ENCODE data around the gene PERP.

PERP gene

GRCh38 chr6:138107752-138108592 lies 753 bp upstream of the PERP start:
- intact Hi-C loops (cut with DNase I): no loop called here
- peak in 7 of 42 donors; percentile 12 to 42 (median 23) for DNase-seq

- intact Hi-C loops (cut with DNase I): no loop called here
- DNase-seq: no peak
Observed at GRCh38 chr6:138106665-138107077, 548 bp downstream of the PERP start.

GRCh38 chr6:138105880-138106664 lies 1.1 kb downstream of the PERP start:
- peak in 1 of 42 donors; percentile 31 for DNase-seq
- intact Hi-C loops (cut with DNase I): no loop called here

GRCh38 chr6:138105446-138105845 lies 1.8 kb downstream of the PERP start:
- intact Hi-C loops (cut with DNase I): no loop called here
- no peak for DNase-seq

- DNase-seq: no peak
- intact Hi-C loops (cut with DNase I): no loop called here
Observed at GRCh38 chr6:138104618-138105213, 2.5 kb downstream of the PERP start.

GRCh38 chr6:138103871-138104270 lies 3.3 kb downstream of the PERP start:
- DNase-seq: no peak
- intact Hi-C loops (cut with DNase I): no loop called here

- DNase-seq: no peak
- intact Hi-C loops (cut with DNase I): no loop called here
Observed at GRCh38 chr6:138101946-138102731, 5.1 kb downstream of the PERP start.

GRCh38 chr6:138099832-138100231 lies 7.4 kb downstream of the PERP start:
- DNase-seq: peak in 1 of 42 donors; percentile 22
- intact Hi-C loops (cut with DNase I): no loop called here

GRCh38 chr6:138098306-138098705 lies 8.9 kb downstream of the PERP start:
- intact Hi-C loops (cut with DNase I): no loop called here
- no peak for DNase-seq

GRCh38 chr6:138094260-138094659 lies 13.0 kb downstream of the PERP start:
- DNase-seq: no peak
- intact Hi-C loops (cut with DNase I): no loop called here

GRCh38 chr6:138093632-138094031 lies 13.6 kb downstream of the PERP start:
- intact Hi-C loops (cut with DNase I): no loop called here
- no peak for DNase-seq

- no peak for DNase-seq
- intact Hi-C loops (cut with DNase I): no loop called here
Observed at GRCh38 chr6:138092686-138093085, 14.5 kb downstream of the PERP start.

- DNase-seq: no peak
- intact Hi-C loops (cut with DNase I): no loop called here
Observed at GRCh38 chr6:138089325-138089724, 17.9 kb downstream of the PERP start.

- DNase-seq: no peak
Observed at GRCh38 chr6:138088326-138088762, 18.9 kb downstream of the PERP start.

GRCh38 chr6:138087593-138088325 lies 19.5 kb downstream of the PERP start:
- intact Hi-C loops (cut with DNase I): no loop called here
- DNase-seq: no peak

More at GRCh38 chr6:138088326-138088762, 18.9 kb downstream of the PERP start:
- intact Hi-C loops (cut with DNase I): no loop called here

- intact Hi-C loops (cut with DNase I): no loop called here
- no peak for DNase-seq
Observed at GRCh38 chr6:138086573-138087196, 20.5 kb downstream of the PERP start.

GRCh38 chr6:138085839-138086222 lies 21.4 kb downstream of the PERP start:
- DNase-seq: no peak
- intact Hi-C loops (cut with DNase I): no loop called here
